Measurements from ENCODE around the gene GTF2IRD1.

The GTF2IRD1 gene

DNA sequence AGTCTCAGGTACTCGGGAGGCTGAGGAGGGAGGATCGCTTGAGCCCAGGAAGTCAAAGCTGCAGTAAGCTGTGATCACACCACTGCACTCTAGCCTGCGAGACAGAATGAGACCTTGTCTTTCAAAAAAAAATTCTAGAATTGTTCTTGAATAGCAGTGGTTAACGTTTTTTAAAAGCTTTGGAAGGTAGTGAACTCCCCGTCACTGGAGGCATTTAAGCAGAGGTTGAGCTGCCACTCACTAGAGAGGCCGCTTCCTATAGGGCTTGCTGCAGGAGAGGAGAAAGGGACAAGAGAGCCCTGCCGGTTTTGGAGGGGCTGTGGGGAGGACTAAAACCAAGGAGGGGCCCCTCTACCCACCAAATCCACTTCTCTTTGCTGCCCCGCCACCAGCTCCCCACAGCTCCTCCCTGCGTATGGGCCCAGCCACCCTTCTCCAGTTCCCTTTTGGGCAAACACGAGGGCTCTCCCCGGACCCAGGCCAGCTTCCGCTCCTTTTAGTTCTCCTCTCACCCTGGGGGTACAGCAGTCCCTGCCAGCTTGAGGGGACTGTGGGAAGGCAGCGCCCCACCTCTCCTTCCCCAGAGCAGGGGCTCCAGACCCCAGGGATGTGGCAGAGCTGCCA is 116.9 kb downstream of the GTF2IRD1 start:
- no peak for DNase-seq

GRCh38 chr7:74572301-74572979 is 118.7 kb downstream of the GTF2IRD1 start:
- no peak for DNase-seq

DNA sequence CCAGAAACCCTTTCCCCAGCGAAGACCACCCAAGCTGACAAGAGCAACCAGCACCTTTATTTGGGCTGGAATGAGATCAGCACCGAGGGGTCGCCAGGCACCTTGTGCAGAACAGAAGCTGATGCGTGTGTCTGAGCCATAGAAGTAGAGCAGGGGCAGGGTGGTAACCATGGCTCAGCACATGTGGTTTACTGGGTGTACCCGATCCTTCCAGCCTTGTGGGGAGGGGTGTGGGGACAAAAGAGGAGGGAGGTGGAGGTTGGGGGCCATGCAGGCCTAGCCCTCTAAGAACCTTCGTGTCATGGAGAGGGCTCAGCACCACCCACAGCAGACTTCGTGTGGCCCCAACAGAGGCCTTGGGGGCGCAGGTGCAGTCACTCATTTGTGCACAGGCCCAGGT is 119.8 kb downstream of the GTF2IRD1 start:
- no peak for DNase-seq

GRCh38 chr7:74575083-74575784 is 121.5 kb downstream of the GTF2IRD1 start:
- no peak for DNase-seq

DNA sequence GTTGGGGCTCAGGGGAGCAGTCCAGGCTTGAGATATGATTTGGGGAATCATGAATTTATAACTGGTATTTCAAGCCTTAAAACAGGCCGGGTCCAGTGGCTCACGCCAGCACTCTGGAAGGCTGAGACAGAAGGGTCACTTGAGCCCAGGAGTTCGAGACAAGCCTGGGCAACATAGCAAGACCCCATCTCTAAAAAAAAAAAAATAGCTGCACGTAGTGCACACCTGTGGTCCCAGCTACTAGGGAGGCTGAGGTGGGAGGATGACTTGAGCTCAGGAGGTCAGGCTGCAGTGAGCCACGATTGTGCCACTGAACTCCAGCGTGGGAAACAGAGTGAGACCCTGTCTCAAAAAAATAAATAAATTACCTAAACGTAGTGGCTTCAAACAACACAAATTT is 122.1 kb downstream of the GTF2IRD1 start:
- DNase-seq: no peak

DNA sequence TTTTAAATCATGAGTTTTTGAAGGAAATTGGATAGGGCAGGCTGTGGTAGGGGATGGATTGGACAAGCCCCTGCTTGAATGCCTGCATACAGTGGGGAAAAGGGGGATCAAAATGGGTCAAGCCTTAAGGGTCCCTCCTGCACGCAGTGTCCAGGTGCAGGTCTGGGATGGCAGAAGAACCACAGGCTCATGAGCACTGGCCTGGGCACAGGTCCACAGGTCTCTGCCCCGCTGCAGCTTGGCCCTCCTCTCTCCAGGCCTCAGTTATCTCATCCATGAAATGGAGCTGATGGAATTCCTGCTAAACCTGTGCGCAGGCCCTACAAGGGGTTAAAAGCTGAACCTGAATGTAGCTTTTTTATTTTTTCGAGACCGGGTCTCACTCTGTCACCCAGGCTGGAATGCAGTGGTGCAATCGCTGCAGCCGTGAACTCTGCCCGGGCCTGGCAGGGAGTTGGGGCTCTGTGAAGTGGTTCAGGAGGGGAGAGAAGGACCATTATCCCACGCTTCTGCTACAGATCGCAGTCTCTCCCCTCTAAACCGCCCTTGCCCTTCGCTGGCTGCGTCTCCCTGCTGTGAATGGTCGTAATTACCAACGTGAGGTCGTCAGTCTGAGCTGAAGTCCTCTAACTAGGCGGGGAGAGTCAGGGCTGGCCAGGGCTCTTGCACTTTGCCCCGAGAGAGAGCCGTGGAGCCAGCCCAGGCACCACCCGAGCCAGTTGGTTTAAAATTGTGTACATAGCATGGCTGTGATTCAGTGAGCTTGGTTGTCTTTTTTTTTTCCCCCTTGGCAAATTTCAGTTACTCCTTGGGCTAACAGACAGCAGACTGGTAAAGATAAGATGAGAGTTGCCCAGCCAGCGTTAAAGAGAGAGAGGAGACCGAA is 126.3 kb downstream of the GTF2IRD1 start:
- DNase-seq: no peak

GRCh38 chr7:74581916-74582440 is 128.3 kb downstream of the GTF2IRD1 start:
- DNase-seq: no peak

DNA sequence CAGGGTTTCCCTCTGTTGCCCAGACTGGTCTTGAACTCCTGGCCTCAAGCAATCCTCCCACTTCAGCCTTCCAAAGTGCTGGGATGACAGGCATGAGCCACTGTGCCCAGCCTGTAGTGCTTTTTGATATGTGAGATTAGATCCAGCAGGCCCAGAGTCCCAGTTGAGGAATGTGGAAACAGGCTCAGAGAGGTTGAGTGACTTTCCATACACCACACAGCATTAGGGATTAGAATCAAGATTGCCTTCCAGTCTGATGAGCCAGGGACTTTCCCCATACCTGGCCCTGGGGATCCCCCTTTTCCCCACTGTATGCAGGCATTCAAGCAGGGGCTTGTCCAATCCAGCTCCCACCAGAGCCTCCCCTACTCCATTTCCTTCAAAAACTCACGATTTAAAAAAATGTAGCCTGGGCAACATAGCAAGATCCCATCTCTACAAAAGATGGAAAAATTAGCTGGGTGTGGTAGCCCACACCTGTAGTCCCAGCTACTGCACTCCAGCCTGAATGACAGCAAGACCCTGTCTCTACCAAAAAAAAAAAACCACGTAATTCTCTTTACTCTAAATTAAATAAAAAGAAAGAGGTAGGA is 128.8 kb downstream of the GTF2IRD1 start:
- DNase-seq: no peak

DNA sequence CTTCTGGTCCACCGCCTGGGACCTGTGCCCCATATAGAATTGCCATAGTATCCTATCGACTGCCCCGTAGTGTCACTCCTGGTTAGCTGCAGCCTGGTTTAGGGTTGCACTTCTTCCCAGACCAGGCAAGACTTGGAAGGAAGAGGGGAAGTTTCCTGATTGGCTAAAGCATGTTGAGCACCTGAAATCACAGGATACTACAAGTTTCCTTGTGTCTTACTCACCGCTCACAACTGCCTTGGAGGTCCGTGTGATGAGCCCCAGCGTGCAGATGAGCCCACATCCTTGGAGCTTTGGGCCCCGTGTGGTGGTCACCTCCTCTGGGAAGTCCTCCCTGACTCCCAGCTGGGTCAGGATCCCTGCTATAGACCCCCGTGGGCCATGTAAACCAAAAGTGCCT is 129.9 kb downstream of the GTF2IRD1 start:
- no peak for DNase-seq

DNA sequence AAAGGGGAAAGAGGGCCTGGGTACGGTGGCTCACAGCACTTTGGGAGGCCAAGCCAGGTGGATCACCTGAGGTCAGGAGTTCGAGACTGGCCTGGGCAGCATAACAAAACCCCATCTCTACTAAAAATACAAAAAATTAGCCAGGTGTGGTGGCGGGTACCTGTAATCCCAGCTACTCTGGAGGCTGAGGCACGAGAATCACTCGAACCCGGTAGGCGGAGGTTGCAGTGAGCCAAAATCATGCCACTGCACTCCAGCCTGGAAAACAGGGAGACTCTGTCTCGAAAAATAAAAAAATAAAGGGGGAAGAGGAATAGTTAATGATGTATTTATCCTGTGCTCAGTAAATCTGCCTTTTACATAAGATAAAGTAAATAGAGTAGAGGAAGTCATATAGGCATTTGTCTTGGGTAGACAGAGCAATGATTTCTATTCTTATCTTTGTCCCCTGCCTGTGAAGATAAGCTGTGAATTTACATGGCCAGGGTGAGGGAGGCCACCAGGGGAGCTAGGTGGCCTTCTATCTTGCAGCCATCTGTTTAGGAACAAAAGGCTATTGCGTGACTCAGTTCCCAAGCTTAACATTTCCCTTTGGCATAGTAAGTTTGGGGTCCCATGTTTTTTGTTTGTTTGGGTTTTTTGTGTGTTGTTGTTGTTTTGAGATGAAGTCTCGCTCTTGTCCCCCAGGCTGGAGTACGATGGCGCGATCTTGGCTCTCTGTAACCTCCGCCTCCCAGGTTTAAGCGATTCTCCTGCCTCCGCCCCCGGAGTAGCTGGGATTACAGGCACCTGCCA is 130.7 kb downstream of the GTF2IRD1 start:
- DNase-seq: no peak

- DNase-seq: no peak
Measured at GRCh38 chr7:74585844-74586243, 132.1 kb downstream of the GTF2IRD1 start.

DNA sequence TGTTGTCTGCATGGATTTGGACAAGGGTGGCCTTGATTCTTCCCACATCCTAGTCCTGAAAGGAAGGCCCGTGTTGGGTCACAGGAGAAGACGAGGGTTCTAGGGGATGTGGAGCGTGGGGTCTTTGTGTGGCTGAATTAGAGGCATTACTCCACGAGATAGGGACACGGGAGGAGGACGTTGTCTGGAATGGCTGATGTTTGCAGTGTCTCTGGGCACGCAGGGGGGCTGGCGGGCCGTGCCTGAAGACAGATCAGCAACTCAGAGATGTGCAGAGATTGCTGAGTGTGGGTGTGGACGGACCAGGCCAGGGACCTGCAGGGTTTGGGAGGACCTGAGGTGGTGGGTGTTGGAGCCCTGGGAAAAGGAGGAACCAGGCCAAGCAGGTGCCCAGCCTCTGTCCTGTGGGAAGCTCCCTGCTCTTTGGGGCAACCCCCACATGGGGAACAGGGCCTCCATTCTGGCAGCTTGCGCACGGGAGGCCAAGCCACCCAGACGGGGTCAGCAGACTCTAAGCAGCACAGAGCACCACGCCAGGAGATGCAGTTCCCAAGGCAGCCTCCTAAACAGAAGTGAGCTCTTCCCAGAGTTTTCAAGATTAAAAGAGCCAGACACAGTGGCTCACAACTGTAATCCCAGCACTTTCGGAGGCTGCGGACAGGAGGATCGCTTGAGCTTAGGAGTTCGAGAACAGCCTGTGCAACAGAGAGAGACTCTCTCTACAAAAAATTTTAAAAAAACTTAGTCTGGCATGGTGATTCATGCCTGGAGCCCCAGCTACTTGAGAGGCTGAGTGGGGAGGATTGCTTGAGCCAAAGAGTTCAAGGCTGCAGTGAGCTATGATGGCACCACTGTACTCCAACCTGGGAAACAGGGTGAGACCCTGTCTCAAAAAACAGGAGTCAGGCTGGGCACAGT is 132.8 kb downstream of the GTF2IRD1 start:
- DNase-seq: no peak

GRCh38 chr7:74587435-74588126 is 133.9 kb downstream of the GTF2IRD1 start:
- DNase-seq: no peak

- DNase-seq: no peak
Measured at GRCh38 chr7:74590813-74591212, 137.1 kb downstream of the GTF2IRD1 start.

- DNase-seq: no peak
Measured at GRCh38 chr7:74598558-74598957, 144.9 kb downstream of the GTF2IRD1 start.

GRCh38 chr7:74599244-74599643 is 145.5 kb downstream of the GTF2IRD1 start:
- no peak for DNase-seq

DNA sequence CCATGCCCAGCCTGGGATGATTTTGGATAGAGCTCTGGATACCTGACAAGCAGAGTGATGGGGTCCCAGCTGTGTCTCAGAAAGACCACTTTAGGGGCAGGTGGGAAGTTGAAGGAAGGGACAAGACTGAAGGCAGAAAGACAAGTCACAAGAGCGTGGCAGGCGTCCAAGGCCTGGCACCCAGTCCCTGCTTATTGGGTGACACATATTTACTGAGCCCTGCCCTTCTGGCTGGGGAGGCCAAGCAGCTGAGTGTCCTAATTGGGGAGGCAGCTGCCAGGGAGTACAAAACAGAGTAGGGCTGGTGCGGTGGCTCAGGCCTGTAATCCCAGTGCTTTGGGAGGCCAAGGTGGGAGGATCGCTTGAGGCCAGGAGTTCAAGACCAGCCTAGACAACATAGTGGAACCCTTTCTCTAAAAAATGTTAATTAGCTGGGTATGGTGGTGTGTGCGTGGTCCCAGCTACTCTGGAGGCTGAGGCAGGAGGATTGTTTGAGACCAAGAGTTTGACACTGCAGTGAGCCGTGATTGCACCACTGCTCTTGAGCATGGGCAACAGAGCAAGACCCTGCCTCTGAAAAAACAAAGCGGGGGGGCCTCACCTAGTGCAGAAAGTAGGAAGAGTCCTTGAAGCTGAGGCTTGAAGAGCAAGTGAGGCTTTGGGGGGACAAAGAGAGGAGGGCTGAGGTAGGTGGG is 150.8 kb downstream of the GTF2IRD1 start:
- no peak for DNase-seq

DNA sequence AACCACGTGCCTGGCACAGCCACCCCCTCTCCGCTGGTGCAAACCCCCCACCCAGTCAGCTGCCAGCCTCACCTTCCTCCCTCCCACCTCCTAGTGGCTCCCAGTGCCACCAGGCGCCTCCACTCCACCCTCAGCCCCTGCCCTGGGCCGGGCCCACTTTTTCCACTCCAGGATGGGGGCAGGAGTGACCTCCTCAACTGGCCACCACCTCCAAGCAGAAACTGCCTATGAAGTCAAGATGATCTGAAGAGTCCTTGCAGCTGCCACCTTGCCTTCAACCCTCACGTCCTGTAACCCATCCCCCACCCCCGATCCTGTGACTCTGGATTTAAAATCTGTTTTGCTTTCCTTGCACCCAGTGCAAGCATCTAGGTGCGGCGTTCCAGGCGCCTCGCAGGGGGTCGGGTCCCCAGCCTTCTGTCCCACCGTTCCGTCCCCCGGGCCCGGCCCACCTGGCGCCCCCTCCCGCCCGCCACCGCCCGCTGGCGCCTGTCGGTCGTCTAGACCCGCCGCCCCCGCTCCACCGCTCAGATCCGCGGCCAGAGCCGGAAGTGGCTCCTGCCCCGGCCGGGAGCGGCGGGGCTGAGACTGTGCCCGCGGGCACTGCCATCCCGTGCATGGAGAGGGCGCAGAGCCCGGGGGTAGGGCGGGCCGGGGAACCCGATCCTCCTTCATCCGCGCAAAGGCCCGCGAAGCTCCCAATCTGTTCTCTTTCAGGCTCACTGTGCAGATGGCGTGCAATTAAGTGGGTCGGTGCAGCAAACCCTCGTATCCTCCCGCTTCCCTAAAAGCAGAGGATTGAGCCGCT is 152.6 kb downstream of the GTF2IRD1 start:
- peak in 1 of 2 donors; percentile 25 for DNase-seq
